AG04449 (cell line): ENCODE measurements around the gene GRIK2.

ENCODE experiments used
- CTCF ChIA-PET: fragments of 350-600 bp; formaldehyde crosslinking; extraction: SDS; loops from one replicate; lab custom pipeline; 2021; ENCODE audit warnings: antibody characterized with exemption; lab: Yijun Ruan, JAX
- POLR2A ChIA-PET: fragments of 400-600, 350-600 bp; formaldehyde crosslinking; extraction: SDS; loops from one replicate; lab custom pipeline; 2020; ENCODE audit warnings: antibody characterized with exemption, inconsistent platforms; lab: Yijun Ruan, JAX
- DNase-seq: peaks from one replicate; pipeline ENCODE4 v3.0.0-alpha.2; 2010; ENCODE audit warnings: low read depth, low spot score
- H3K4me3 ChIP-seq: 2 replicates; pipeline ENCODE4 v1.5.1; 2011; ENCODE audit warnings: low read depth, mild to moderate bottlenecking, control low read depth, low read length
- TF ChIP-seq, protein P1 (sequence below): IDR thresholded peaks from one replicate; pipeline ENCODE4 v1.5.1; 2011; ENCODE audit warnings: mild to moderate bottlenecking, moderate library complexity, low read length, control low read depth, inconsistent platforms; ENCODE audit not compliant: insufficient read depth; ENCODE audit errors: missing control alignments

GRIK2 gene

GRCh38 chr6:101682937-101683336, 289.4 kb downstream of the GRIK2 start:
- TF ChIP-seq, protein P1, sequence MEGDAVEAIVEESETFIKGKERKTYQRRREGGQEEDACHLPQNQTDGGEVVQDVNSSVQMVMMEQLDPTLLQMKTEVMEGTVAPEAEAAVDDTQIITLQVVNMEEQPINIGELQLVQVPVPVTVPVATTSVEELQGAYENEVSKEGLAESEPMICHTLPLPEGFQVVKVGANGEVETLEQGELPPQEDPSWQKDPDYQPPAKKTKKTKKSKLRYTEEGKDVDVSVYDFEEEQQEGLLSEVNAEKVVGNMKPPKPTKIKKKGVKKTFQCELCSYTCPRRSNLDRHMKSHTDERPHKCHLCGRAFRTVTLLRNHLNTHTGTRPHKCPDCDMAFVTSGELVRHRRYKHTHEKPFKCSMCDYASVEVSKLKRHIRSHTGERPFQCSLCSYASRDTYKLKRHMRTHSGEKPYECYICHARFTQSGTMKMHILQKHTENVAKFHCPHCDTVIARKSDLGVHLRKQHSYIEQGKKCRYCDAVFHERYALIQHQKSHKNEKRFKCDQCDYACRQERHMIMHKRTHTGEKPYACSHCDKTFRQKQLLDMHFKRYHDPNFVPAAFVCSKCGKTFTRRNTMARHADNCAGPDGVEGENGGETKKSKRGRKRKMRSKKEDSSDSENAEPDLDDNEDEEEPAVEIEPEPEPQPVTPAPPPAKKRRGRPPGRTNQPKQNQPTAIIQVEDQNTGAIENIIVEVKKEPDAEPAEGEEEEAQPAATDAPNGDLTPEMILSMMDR = no peak
- ChIA-PET POLR2A (no interaction called here), CTCF (no interaction called here)
- no peak overlapping the region for H3K4me3 ChIP-seq
- no peak for DNase-seq

- no peak for DNase-seq
- TF ChIP-seq, protein P1 = no peak
- POLR2A ChIA-PET = no interaction called here
- no peak overlapping the region for H3K4me3 ChIP-seq
- CTCF ChIA-PET = no interaction called here
Measured at GRCh38 chr6:101683884-101684283, 290.4 kb downstream of the GRIK2 start.

DNA sequence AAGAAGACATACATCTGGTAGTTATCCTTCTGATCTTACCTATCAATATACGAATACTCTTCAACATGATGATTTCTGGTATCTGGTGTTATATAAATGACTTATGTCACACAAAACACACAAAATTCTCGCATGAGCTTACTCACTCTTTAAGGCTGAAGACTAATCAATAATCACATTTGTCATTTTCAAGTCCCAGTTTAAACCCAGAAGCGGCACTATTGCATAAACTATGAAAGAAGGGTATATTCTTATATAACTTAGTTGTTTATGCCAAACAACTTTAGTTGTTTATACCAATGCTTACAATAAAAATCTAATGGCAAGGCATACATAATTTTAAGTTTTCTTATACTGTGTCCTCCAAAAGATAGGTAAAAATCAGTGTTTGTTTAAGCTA, 293.1 kb downstream of the GRIK2 start:
- ChIA-PET POLR2A (no interaction called here), CTCF (interaction anchor here (1.1 to 1.7 kb wide), 2 partner anchors 9 to 19 kb away, joined by 3 to 4 read pairs; no protein-coding TSS in a partner anchor)
- no peak for DNase-seq
- no peak overlapping the region for H3K4me3 ChIP-seq
- TF ChIP-seq, protein P1 = no peak

DNA sequence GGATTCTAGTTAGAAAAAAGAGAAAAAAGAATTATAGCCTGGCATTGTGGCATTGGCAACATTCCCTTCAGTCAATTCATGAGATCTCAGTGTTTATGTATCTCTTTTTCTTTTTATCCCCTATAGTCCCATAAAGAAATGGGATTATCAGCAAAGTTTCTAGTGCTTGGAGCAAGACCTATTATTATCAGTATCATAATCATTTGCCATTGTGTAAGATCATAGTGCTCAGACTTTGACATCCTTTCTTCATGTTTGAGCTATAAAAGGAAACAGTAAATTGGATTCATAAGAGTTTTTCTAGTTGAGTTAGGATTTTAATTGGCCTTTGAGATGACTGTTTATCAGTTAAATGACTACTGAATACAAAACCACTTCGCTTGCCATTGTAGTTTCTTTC, 295.6 kb downstream of the GRIK2 start:
- H3K4me3 ChIP-seq = no peak overlapping the region
- POLR2A ChIA-PET = no interaction called here
- no peak for DNase-seq
- CTCF ChIA-PET = no interaction called here
- TF ChIP-seq, protein P1 = no peak

DNA sequence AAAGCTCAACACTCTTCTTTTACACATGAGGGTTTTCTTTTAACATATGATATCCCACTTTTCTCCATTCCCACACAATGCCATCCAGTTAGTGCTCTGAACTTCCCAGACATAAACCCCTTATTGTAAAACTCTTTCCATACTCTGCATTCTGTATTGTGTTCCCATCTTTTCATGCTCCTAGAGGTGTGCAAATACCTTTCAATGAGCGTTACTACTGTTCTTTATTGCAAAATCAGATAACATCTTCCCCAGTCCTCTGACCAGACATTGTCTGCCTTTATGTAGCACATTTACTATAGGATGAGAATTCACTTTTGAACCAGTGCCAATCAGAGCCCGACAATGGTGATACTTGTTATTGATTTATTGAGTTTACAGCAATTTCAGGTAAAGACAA, 296.2 kb downstream of the GRIK2 start:
- no peak overlapping the region for H3K4me3 ChIP-seq
- ChIA-PET CTCF (no interaction called here), POLR2A (no interaction called here)
- TF ChIP-seq, protein P1 = no peak
- no peak for DNase-seq

DNA sequence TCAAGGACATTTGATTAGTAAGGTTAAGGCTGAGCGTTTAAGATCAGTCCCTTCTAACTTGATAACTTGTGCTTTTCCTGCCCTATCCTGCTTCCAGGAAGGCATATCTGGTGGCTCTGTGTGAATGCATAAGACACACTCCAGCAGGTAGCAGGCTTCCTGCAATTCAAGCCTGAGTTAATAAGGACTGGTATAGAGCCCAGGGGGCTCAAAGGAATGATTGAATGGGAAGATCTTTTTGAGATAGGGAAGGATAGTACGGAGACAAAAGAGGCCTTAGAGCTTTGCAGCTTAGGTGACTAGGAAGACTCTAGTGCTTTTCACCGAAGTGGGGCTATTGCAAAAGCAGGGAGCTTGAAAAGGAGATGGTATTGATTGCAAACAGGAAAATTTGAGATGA, 307.1 kb downstream of the GRIK2 start:
- CTCF ChIA-PET = no interaction called here
- no peak for DNase-seq
- TF ChIP-seq, protein P1 = no peak
- POLR2A ChIA-PET = no interaction called here
- H3K4me3 ChIP-seq = no peak overlapping the region
